H1 (cell line): ENCODE results near the gene HTR3B. TPM values are rescaled to one million over a fixed set of nuclear protein-coding genes. Genes with fewer than 3 reads are reported as not detected.
"Not testable (repeated sequence)": the region's sequence is repeated elsewhere in the genome, so short reads cannot be mapped to it uniquely, and the experiment has no call there.

Source experiments
- CTCF ChIA-PET: fragments of 300-600 bp; sonication (Branson Sonifier 250); formaldehyde crosslinking; loops from one replicate; lab custom pipeline; 2021; ENCODE audit not compliant: partially characterized antibody; lab: Charles Lee
- POLR2A ChIA-PET: fragments of 300-600 bp; sonication (Branson Sonifier 250); formaldehyde crosslinking; loops from one replicate; lab custom pipeline; 2021; ENCODE audit warnings: inconsistent platforms; ENCODE audit not compliant: partially characterized antibody; lab: Charles Lee
- DNase-seq, 2 experiments: peaks; one replicate each; pipeline versions ENCODE4 v3.0.0 to v3.0.0-alpha.2; 2010 to 2022; ENCODE audit warnings: low spot score in 2 of 2, low read depth in 1 of 2, mixed read lengths in 1 of 2
- FAIRE-seq: peaks from 2 replicates; lab custom pipeline; 2011; peaks lifted over from hg19 to GRCh38; lab: Jason Lieb, UNC
- H2AFZ ChIP-seq: 2 replicates; pipeline ENCODE4 v1.8.1; 2012; ENCODE audit warnings: low read length, inconsistent platforms
- H2AK5ac ChIP-seq: 2 replicates; pipeline ENCODE4 v1.6.1; 2013; ENCODE audit warnings: low read depth, low read length
- H2BK120ac ChIP-seq: replicated peaks from 2 replicates; pipeline ENCODE3; 2013; ENCODE audit warnings: low read depth, low read length, inconsistent platforms
- H2BK12ac ChIP-seq: 2 replicates; pipeline ENCODE4 v1.6.1; 2013; ENCODE audit warnings: low read depth, low read length
- H2BK15ac ChIP-seq: 2 replicates; pipeline ENCODE4 v1.6.1; 2013; ENCODE audit warnings: low read length
- H2BK20ac ChIP-seq: 2 replicates; pipeline ENCODE4 v1.6.1; 2013; ENCODE audit warnings: low read length
- H2BK5ac ChIP-seq: 2 replicates; pipeline ENCODE4 v1.6.1; 2013; ENCODE audit warnings: low read depth, low read length
- H3K14ac ChIP-seq: 2 replicates; pipeline ENCODE4 v1.6.1; 2013; ENCODE audit warnings: inconsistent platforms; ENCODE audit not compliant: insufficient read length
- H3K18ac ChIP-seq: 2 replicates; pipeline ENCODE4 v1.6.1; 2013; ENCODE audit warnings: low read length; ENCODE audit errors: extremely low read depth
- H3K23ac ChIP-seq: 2 replicates; pipeline ENCODE4 v1.6.1; 2013; ENCODE audit warnings: inconsistent platforms; ENCODE audit not compliant: insufficient read length
- H3K23me2 ChIP-seq: 2 replicates; pipeline ENCODE4 v1.6.1; 2013; ENCODE audit warnings: low read depth, low read length
- H3K27ac ChIP-seq: 2 replicates; pipeline ENCODE4 v1.6.1; 2011; ENCODE audit warnings: low read depth, low read length, inconsistent platforms
- H3K27me3 ChIP-seq, 4 experiments: replicated peaks in 1 of 4; 1 replicate in 1 of 4; 2 replicates in 3 of 4; pipeline versions ENCODE4 v1.6.1 to v1.8.1; 2011 to 2013; ENCODE audit warnings: low read length in 3 of 4, mild to moderate bottlenecking in 3 of 4, inconsistent platforms in 2 of 4, mixed read lengths in 2 of 4, moderate library complexity in 1 of 4; ENCODE audit not compliant: control insufficient read depth in 3 of 4, insufficient read depth in 3 of 4; ENCODE audit errors: extremely low read depth in 1 of 4
- H3K36me3 ChIP-seq, 4 experiments: 2 replicates each; pipeline versions ENCODE4 v1.6.1 to v1.8.1; 2011 to 2013; ENCODE audit warnings: mild to moderate bottlenecking in 4 of 4, low read length in 3 of 4, moderate library complexity in 2 of 4, control low read depth in 1 of 4, inconsistent platforms in 1 of 4; ENCODE audit not compliant: insufficient read depth in 4 of 4, control insufficient read depth in 2 of 4
- H3K4ac ChIP-seq: replicated peaks from 2 replicates; pipeline ENCODE3; 2013; ENCODE audit warnings: low read length, low read depth, mixed read lengths, inconsistent platforms; ENCODE audit not compliant: insufficient read length
- H3K4me1 ChIP-seq, 4 experiments: replicated peaks in 1 of 4; 1 replicate in 1 of 4; 2 replicates in 3 of 4; pipeline versions ENCODE4 v1.6.1 to v1.8.1; 2011 to 2013; ENCODE audit warnings: low read length in 3 of 4, inconsistent platforms in 2 of 4, mixed read lengths in 1 of 4; ENCODE audit not compliant: insufficient read depth in 4 of 4, control insufficient read depth in 3 of 4
- H3K4me2 ChIP-seq, 2 experiments: 2 replicates each; pipeline versions ENCODE4 v1.6.1 to v1.8.1; 2011 to 2013; ENCODE audit warnings: low read depth in 2 of 2, low read length in 2 of 2, control low read depth in 1 of 2, inconsistent platforms in 1 of 2, mild to moderate bottlenecking in 1 of 2; ENCODE audit not compliant: insufficient read depth in 1 of 2
- H3K4me3 ChIP-seq, 4 experiments: fragments of 200-600, 300-600 bp in 1 of 4; sonication (generic), shearing (Covaris generic), sonication (Bioruptor Twin) in 1 of 4; 2 replicates each; pipeline versions ENCODE4 v1.5.1 to v1.8.1; 2011 to 2016; ENCODE audit warnings: low read length in 4 of 4, low read depth in 3 of 4, control low read depth in 2 of 4, inconsistent platforms in 2 of 4, mild to moderate bottlenecking in 2 of 4, mixed read lengths in 1 of 4, moderate library complexity in 1 of 4; ENCODE audit not compliant: insufficient read depth in 2 of 4; ENCODE audit errors: extremely low read depth in 1 of 4
- H3K56ac ChIP-seq: replicated peaks from 2 replicates; pipeline ENCODE3; 2013; ENCODE audit warnings: low read depth, mild to moderate bottlenecking, mixed read lengths, low read length, inconsistent platforms; ENCODE audit not compliant: insufficient read length
- H3K79me1 ChIP-seq: 2 replicates; pipeline ENCODE4 v1.6.1; 2013; ENCODE audit warnings: low read depth, low read length, control low read depth
- H3K79me2 ChIP-seq, 2 experiments: 2 replicates each; pipeline versions ENCODE4 v1.6.1 to v1.8.1; 2012 to 2013; ENCODE audit warnings: low read length in 2 of 2, mild to moderate bottlenecking in 2 of 2, inconsistent platforms in 1 of 2; ENCODE audit not compliant: insufficient read depth in 2 of 2, control insufficient read depth in 1 of 2
- H3K9ac ChIP-seq, 4 experiments: replicated peaks in 1 of 4; 1 replicate in 1 of 4; 2 replicates in 3 of 4; pipeline versions ENCODE4 v1.6.1 to v1.8.1; 2011 to 2013; ENCODE audit warnings: low read depth in 3 of 4, low read length in 3 of 4, control low read depth in 2 of 4, mild to moderate bottlenecking in 2 of 4, moderate library complexity in 2 of 4, inconsistent platforms in 1 of 4; ENCODE audit errors: extremely low read depth in 1 of 4
- H3K9me3 ChIP-seq, 2 experiments: 2 replicates each; pipeline versions ENCODE4 v1.6.1 to v1.8.1; 2012 to 2013; ENCODE audit warnings: mild to moderate bottlenecking in 2 of 2, moderate library complexity in 2 of 2, control low read depth in 1 of 2, inconsistent platforms in 1 of 2, low read depth in 1 of 2, low read length in 1 of 2, mixed read lengths in 1 of 2; ENCODE audit not compliant: insufficient read depth in 2 of 2
- H4K20me1 ChIP-seq, 2 experiments: replicated peaks in 1 of 2; 2 replicates each; pipeline versions ENCODE3 to v1.8.1; 2011 to 2013; ENCODE audit warnings: inconsistent platforms in 2 of 2, low read length in 2 of 2, mild to moderate bottlenecking in 1 of 2; ENCODE audit not compliant: insufficient read depth in 2 of 2, control insufficient read depth in 1 of 2
- H4K5ac ChIP-seq: 2 replicates; pipeline ENCODE4 v1.6.1; 2013; ENCODE audit warnings: low read length, low read depth, mixed read lengths, inconsistent platforms; ENCODE audit not compliant: insufficient read length
- H4K8ac ChIP-seq: 2 replicates; pipeline ENCODE4 v1.8.0; 2013; ENCODE audit warnings: mild to moderate bottlenecking, moderate library complexity, low read length, inconsistent platforms; ENCODE audit not compliant: insufficient read depth; ENCODE audit errors: extremely low read depth
- H4K91ac ChIP-seq: replicated peaks from 2 replicates; pipeline ENCODE3; 2013; ENCODE audit warnings: low read length, mixed read lengths, inconsistent platforms; ENCODE audit not compliant: insufficient read length
- WGBS, 2 experiments: shearing (Covaris generic) in 1 of 2; methylation state at CpG; one replicate each; pipeline versions ENCODE4 v1.1.6 to v1.1.7; 2013 to 2015; ENCODE audit warnings: low lambda C conversion rate in 2 of 2, mixed read lengths in 2 of 2, inconsistent platforms in 1 of 2, low coverage in 1 of 2, missing lambda C conversion rate in 1 of 2; ENCODE audit not compliant: insufficient replicate concordance in 2 of 2, insufficient coverage in 1 of 2, insufficient read length in 1 of 2; ENCODE audit errors: extremely low coverage in 1 of 2, missing lambda C conversion rate in 1 of 2; 5-methylcytosine and 5-hydroxymethylcytosine counted together
- polyA plus RNA-seq, 7 experiments: library from polyadenylated mRNA; depleted of rRNA in 3 of 7; stranded (reverse) in 5 of 7; unstranded in 2 of 7; fragments of >200 nt in 5 of 7; fragments of 200-250 nt in 2 of 7; gene quantifications; 1 replicate in 5 of 7; 2 replicates in 1 of 7; 4 replicates in 1 of 7; pipeline versions ENCODE4 v1.2.1 to v1.2.3, GENCODE V29; 2011 to 2013; ENCODE audit warnings: missing spikeins in 2 of 7, mixed read lengths in 2 of 7
- total RNA-seq: library from RNA; stranded (reverse); fragmentation: NEBNext Ultra II Directional; extraction: Animal tissue kit (Norgen Biotek cat#: 25700); gene quantifications from 2 replicates; pipeline ENCODE4 v1.2.1, GENCODE V29; 2021

Gene HTR3B
- total and polyA plus RNA-seq, 2 of the 8 experiments (the other 6 are each of a cell fraction or from before 2014, with no cell fraction given), result not detected

DNA sequence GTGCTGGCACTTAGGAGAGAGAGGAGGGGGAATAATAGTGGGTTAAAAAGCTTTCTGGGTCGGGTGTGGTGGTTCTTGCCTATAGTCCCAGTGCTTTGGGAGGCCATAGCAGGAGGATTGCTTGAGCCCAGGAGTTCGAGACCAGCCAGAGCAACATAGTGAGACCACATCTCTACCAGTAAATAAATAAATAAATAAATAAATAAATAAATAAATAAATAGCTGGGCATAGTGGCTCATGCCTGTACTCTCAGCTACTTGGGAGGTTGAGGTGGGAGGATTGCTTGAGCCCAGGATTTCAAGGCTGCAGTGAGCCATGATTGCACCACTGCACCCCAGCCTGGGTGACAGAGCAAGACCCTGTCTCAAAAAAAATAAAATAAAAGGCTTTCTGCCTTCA lies 41.6 kb downstream of the HTR3B start:
- Histone ChIP-seq H2AFZ (0 out of 2 replicates have a peak overlapping the region, but pooled peaks have one; percentile 1), H3K4me1 (peaks cover 0 to 11% (median 0%) of the 10 kb centered on the region in 4 experiments; a peak in 5 of 7 replicates), H2BK12ac (peak overlapping the region; percentile 27; the same call in 1 of the 2 replicates)
- H3K9me3 ChIP-seq, H3K23me2 ChIP-seq, H3K56ac ChIP-seq, FAIRE-seq, H3K36me3 ChIP-seq, H2BK15ac ChIP-seq, H2BK5ac ChIP-seq, H3K27ac ChIP-seq, H4K5ac ChIP-seq, H3K27me3 ChIP-seq, H3K23ac ChIP-seq, H4K8ac ChIP-seq, H3K9ac ChIP-seq, H3K4me3 ChIP-seq, H3K79me1 ChIP-seq, H2AK5ac ChIP-seq, H3K14ac ChIP-seq, H2BK20ac ChIP-seq, DNase-seq, H3K4me2 ChIP-seq, H3K4ac ChIP-seq, POLR2A ChIA-PET, H2BK120ac ChIP-seq, H4K91ac ChIP-seq, H3K79me2 ChIP-seq, H4K20me1 ChIP-seq, H3K18ac ChIP-seq: not testable (repeated sequence)
- 88% methylated on average over 2 of the region's 2 CpGs; no CpG with 5 or more reads in 1 of the 2 experiments for WGBS, 2 experiments
- CTCF ChIA-PET, result interaction anchor here (0.6 to 4.7 kb wide), 11 partner anchors 11 to 316 kb away, joined by 3 to 22 read pairs (median 4); partner anchors contain the start of gene HTR3A
